ENCODE results near the gene CCR7.
A peak's percentile ranks its signal among the peaks of the same experiment; 100 is the strongest.
"Not testable (repeated sequence)": the region's sequence is repeated elsewhere in the genome, so short reads cannot be mapped to it uniquely, and the experiment has no call there.

CCR7 gene

GRCh38 chr17:40547079-40547784, 18.0 kb downstream of the CCR7 start:
- no peak overlapping the region for H3K4me3 ChIP-seq (ENCODE audit: low read depth, low read length)
- peak; percentile 77 for DNase-seq (ENCODE audit: low read depth)
- no peak for TF ChIP-seq CTCF (IDR thresholded peaks at IDR 0.05; ENCODE audit: insufficient read depth, low read depth, low read length, missing control alignments)

GRCh38 chr17:40546497-40546896, 18.8 kb downstream of the CCR7 start:
- H3K4me3 ChIP-seq (ENCODE audit: low read depth, low read length); DNase-seq (ENCODE audit: low read depth): not testable (repeated sequence)

- no peak overlapping the region for H3K4me3 ChIP-seq (ENCODE audit: low read depth, low read length)
- no peak for DNase-seq (ENCODE audit: low read depth)
- no peak for TF ChIP-seq CTCF (IDR thresholded peaks at IDR 0.05; ENCODE audit: insufficient read depth, low read depth, low read length, missing control alignments)
Observed at GRCh38 chr17:40545660-40546059, 19.6 kb downstream of the CCR7 start.

GRCh38 chr17:40542558-40543411, 22.5 kb downstream of the CCR7 start:
- peak overlapping the region; percentile 10 for H3K4me3 ChIP-seq (ENCODE audit: low read depth, low read length)
- DNase-seq (ENCODE audit: low read depth): peak; percentile 81
- no peak for TF ChIP-seq CTCF (IDR thresholded peaks at IDR 0.05; ENCODE audit: insufficient read depth, low read depth, low read length, missing control alignments)

GRCh38 chr17:40541873-40542557, 23.3 kb downstream of the CCR7 start:
- H3K4me3 ChIP-seq (ENCODE audit: low read depth, low read length): peak overlapping the region; percentile 10
- no peak for TF ChIP-seq CTCF (IDR thresholded peaks at IDR 0.05; ENCODE audit: insufficient read depth, low read depth, low read length, missing control alignments)
- DNase-seq (ENCODE audit: low read depth): no peak

GRCh38 chr17:40541060-40541872, 24.0 kb downstream of the CCR7 start:
- no peak overlapping the region for H3K4me3 ChIP-seq (ENCODE audit: low read depth, low read length)
- DNase-seq (ENCODE audit: low read depth): no peak

More at GRCh38 chr17:40541060-40541872, 24.0 kb downstream of the CCR7 start:
- TF ChIP-seq CTCF (IDR thresholded peaks at IDR 0.05; ENCODE audit: insufficient read depth, low read depth, low read length, missing control alignments): no peak

All from GM12865 (cell line).